ENCODE results near the gene EPC2.

DNA sequence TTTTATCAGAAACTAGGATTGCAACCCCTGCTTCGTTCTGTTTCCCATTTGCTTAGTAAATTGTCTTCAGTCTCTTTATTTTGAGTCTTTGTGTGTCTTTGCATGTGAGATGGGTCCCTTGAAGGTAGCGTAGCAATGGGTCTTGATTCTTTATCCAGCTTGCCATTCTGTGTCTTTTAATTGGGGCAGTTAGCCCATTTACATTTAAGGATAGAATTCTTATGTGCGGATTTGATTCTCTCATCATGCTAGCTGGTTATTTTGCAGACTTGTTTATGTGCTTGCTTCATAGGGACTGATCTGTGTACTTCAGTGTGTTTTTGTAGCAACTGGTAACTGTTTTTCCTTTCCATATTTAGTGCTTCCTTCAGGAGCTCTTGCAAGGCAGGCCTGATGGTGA lies 73.5 kb downstream of the EPC2 start:
- TF ChIP-seq, protein P1, sequence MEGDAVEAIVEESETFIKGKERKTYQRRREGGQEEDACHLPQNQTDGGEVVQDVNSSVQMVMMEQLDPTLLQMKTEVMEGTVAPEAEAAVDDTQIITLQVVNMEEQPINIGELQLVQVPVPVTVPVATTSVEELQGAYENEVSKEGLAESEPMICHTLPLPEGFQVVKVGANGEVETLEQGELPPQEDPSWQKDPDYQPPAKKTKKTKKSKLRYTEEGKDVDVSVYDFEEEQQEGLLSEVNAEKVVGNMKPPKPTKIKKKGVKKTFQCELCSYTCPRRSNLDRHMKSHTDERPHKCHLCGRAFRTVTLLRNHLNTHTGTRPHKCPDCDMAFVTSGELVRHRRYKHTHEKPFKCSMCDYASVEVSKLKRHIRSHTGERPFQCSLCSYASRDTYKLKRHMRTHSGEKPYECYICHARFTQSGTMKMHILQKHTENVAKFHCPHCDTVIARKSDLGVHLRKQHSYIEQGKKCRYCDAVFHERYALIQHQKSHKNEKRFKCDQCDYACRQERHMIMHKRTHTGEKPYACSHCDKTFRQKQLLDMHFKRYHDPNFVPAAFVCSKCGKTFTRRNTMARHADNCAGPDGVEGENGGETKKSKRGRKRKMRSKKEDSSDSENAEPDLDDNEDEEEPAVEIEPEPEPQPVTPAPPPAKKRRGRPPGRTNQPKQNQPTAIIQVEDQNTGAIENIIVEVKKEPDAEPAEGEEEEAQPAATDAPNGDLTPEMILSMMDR (IDR thresholded peaks at IDR 0.05): no peak
- no peak for TF ChIP-seq POLR2A (IDR thresholded peaks at IDR 0.05)

Data from breast epithelium (tissue), 3 donors.